HG03060 (cell line): ENCODE data around the gene CAMSAP3.

Experiments
- ATAC-seq: cut with Tn5 transposase; IDR thresholded peaks from one replicate; pipeline ENCODE4 v1.9.1; 2021; ENCODE audit warnings: low read depth, moderate number of reproducible peaks; ENCODE audit not compliant: unreplicated experiment

CAMSAP3 gene

GRCh38 chr19:7644550-7644877 lies 48.9 kb downstream of the CAMSAP3 start:
- ATAC-seq, result no peak

- no peak for ATAC-seq
Measured at GRCh38 chr19:7645163-7645562, 49.5 kb downstream of the CAMSAP3 start.

- ATAC-seq, result no peak
Measured at GRCh38 chr19:7645656-7646425, 50.2 kb downstream of the CAMSAP3 start.

- ATAC-seq, result no peak
Measured at GRCh38 chr19:7646426-7646700, 50.7 kb downstream of the CAMSAP3 start.

- no peak for ATAC-seq
Measured at GRCh38 chr19:7647156-7647555, 51.5 kb downstream of the CAMSAP3 start.

- no peak for ATAC-seq
Measured at GRCh38 chr19:7648265-7649014, 52.8 kb downstream of the CAMSAP3 start.

GRCh38 chr19:7650148-7650547 lies 54.5 kb downstream of the CAMSAP3 start:
- ATAC-seq, result no peak

- ATAC-seq, result no peak
Measured at GRCh38 chr19:7652061-7652641, 56.5 kb downstream of the CAMSAP3 start.

GRCh38 chr19:7654401-7654800 lies 58.7 kb downstream of the CAMSAP3 start:
- ATAC-seq, result no peak

- ATAC-seq, result no peak
Measured at GRCh38 chr19:7655581-7655980, 59.9 kb downstream of the CAMSAP3 start.

- no peak for ATAC-seq
Measured at GRCh38 chr19:7657131-7657751, 61.6 kb downstream of the CAMSAP3 start.

GRCh38 chr19:7658219-7658686 lies 62.6 kb downstream of the CAMSAP3 start:
- ATAC-seq, result no peak

GRCh38 chr19:7661744-7662538 lies 66.3 kb downstream of the CAMSAP3 start:
- no peak for ATAC-seq

GRCh38 chr19:7662657-7663056 lies 67.0 kb downstream of the CAMSAP3 start:
- no peak for ATAC-seq

- ATAC-seq, result no peak
Measured at GRCh38 chr19:7663706-7664105, 68.0 kb downstream of the CAMSAP3 start.

GRCh38 chr19:7665076-7665475 lies 69.4 kb downstream of the CAMSAP3 start:
- ATAC-seq, result no peak
